Measurements from ENCODE around the gene SPTLC2. TPM values are rescaled to one million over a fixed set of nuclear protein-coding genes. Genes with fewer than 3 reads are reported as not detected.

Gene SPTLC2
- total RNA-seq, 2 donors from 2014 or later, result 22.6 to 25.3 TPM

DNA sequence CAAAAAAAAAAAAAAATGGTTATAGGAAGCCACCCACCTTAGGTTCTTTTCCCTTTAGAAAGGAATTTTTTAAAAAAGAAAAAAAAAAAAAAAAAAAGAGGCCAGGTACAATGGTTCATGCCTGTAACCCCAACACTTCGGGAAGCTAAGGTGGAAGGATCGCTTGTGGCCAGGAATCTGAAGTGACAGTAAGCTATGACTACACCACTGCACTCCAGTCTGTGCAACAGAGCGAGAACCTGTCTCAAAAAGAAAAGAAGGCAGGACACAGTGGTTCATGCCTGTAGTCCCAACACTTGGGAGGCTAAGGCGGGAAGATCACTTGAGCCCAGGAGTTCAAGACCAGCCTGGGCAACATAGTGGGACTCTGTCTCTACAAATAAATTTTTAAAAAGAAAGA is 36.0 kb downstream of the SPTLC2 start:
- no peak for ATAC-seq (ENCODE audit: insufficient number of reproducible peaks, low FRiP score, low read depth)
- Histone ChIP-seq H3K4me3 (peak overlapping the region; percentile 59), H3K9me3 (no peaks in the 10 kb centered on the region), H3K4me1 (ENCODE audit: control insufficient read depth in 1 of 2, low read depth in 2 of 2) (peaks cover 22 to 38% of the 10 kb centered on the region in 2 donors), H3K36me3 (no peaks in the 10 kb centered on the region), H3K27ac (peak overlapping the region in 1 of 2 donors; percentile 5), H3K27me3 (replicated peaks; ENCODE audit: insufficient read depth) (no peaks in the 10 kb centered on the region)
- no peak for DNase-seq (ENCODE audit: low spot score)
- TF ChIP-seq, protein P1, sequence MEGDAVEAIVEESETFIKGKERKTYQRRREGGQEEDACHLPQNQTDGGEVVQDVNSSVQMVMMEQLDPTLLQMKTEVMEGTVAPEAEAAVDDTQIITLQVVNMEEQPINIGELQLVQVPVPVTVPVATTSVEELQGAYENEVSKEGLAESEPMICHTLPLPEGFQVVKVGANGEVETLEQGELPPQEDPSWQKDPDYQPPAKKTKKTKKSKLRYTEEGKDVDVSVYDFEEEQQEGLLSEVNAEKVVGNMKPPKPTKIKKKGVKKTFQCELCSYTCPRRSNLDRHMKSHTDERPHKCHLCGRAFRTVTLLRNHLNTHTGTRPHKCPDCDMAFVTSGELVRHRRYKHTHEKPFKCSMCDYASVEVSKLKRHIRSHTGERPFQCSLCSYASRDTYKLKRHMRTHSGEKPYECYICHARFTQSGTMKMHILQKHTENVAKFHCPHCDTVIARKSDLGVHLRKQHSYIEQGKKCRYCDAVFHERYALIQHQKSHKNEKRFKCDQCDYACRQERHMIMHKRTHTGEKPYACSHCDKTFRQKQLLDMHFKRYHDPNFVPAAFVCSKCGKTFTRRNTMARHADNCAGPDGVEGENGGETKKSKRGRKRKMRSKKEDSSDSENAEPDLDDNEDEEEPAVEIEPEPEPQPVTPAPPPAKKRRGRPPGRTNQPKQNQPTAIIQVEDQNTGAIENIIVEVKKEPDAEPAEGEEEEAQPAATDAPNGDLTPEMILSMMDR (IDR thresholded peaks at IDR 0.05), result no peak

DNA sequence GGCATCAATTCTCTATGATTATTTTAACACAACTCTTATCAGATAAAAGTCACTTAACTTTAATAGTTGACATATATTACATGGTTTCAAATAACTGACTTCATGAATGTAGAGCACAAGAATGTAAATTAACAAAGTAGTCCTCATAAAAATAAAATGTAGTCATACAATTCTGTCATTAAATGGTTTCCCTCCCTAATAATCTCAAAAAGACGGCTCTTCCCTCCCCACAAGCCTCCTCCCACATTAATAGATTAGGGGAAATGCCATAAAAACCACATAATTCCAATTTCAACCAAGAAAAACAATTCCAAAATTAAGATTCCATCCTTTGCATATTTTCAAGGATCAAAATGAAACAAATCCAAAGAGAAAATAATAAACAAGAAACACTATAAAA is 36.7 kb downstream of the SPTLC2 start:
- Histone ChIP-seq H3K27ac (no peak overlapping the region), H3K4me1 (ENCODE audit: control insufficient read depth in 1 of 2, low read depth in 2 of 2) (peaks cover 24 to 41% of the 10 kb centered on the region in 2 donors), H3K9me3 (no peaks in the 10 kb centered on the region), H3K27me3 (replicated peaks; ENCODE audit: insufficient read depth) (no peaks in the 10 kb centered on the region), H3K36me3 (no peaks in the 10 kb centered on the region), H3K4me3 (no peak overlapping the region)
- TF ChIP-seq, protein P1 (IDR thresholded peaks at IDR 0.05), result no peak
- ATAC-seq (ENCODE audit: insufficient number of reproducible peaks, low FRiP score, low read depth) (no peak), DNase-seq (ENCODE audit: low spot score) (no peak)

DNA sequence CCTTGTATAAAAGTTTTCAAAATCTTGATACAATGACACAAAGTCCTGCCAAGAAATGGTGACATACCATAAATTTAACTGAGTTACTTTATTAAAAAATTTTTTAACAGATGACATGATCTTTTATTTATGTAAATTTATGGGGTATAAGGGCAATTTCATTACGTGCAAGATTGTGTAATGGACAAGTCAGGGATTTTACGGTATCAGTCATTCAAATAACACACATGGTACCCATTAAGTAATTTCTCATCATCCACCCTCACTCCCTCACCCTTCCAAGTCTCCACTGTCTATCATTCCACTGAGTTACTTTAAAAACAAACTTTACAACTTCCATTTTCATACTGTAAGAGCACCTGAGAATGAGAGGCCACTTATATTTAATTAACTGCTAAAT is 37.4 kb downstream of the SPTLC2 start:
- TF ChIP-seq, protein P1 (IDR thresholded peaks at IDR 0.05), result no peak
- no peaks in the 10 kb centered on the region for H3K36me3 ChIP-seq
- H3K27me3 ChIP-seq (replicated peaks; ENCODE audit: insufficient read depth), result no peaks in the 10 kb centered on the region

GRCh38 chr14:77574446-77575115 is 41.9 kb downstream of the SPTLC2 start:
- no peaks in the 10 kb centered on the region for H3K9me3 ChIP-seq
- H3K4me3 ChIP-seq, result no peak overlapping the region
- no peaks in the 10 kb centered on the region for H3K36me3 ChIP-seq
- TF ChIP-seq, protein P1 (IDR thresholded peaks at IDR 0.05), result no peak
- no peaks in the 10 kb centered on the region for H3K27me3 ChIP-seq (replicated peaks; ENCODE audit: insufficient read depth)
- DNase-seq (ENCODE audit: low spot score) (no peak), ATAC-seq (ENCODE audit: insufficient number of reproducible peaks, low FRiP score, low read depth) (no peak)
- H3K4me1 ChIP-seq (ENCODE audit: control insufficient read depth in 1 of 2, low read depth in 2 of 2), result peaks cover 6 to 18% of the 10 kb centered on the region in 2 donors
- H3K27ac ChIP-seq, result no peak overlapping the region

More for the DNA sequence above, 37.4 kb downstream of the SPTLC2 start:
- ATAC-seq (ENCODE audit: insufficient number of reproducible peaks, low FRiP score, low read depth) (no peak), DNase-seq (ENCODE audit: low spot score) (no peak)
- H3K9me3 ChIP-seq, result no peaks in the 10 kb centered on the region
- H3K4me1 ChIP-seq (ENCODE audit: control insufficient read depth in 1 of 2, low read depth in 2 of 2), result peaks cover 25 to 45% of the 10 kb centered on the region in 2 donors
- H3K4me3 ChIP-seq, result no peak overlapping the region
- H3K27ac ChIP-seq, result no peak overlapping the region

- peaks cover 4 to 12% of the 10 kb centered on the region in 2 donors for H3K4me1 ChIP-seq (ENCODE audit: control insufficient read depth in 1 of 2, low read depth in 2 of 2)
- H3K4me3 ChIP-seq, result no peak overlapping the region
- TF ChIP-seq, protein P1 (IDR thresholded peaks at IDR 0.05), result no peak
- DNase-seq (ENCODE audit: low spot score) (no peak), ATAC-seq (ENCODE audit: insufficient number of reproducible peaks, low FRiP score, low read depth) (no peak)
- H3K27ac ChIP-seq, result no peak overlapping the region
- no peaks in the 10 kb centered on the region for H3K9me3 ChIP-seq
- no peaks in the 10 kb centered on the region for H3K36me3 ChIP-seq
- H3K27me3 ChIP-seq (replicated peaks; ENCODE audit: insufficient read depth), result no peaks in the 10 kb centered on the region
These were observed 42.5 kb downstream of the SPTLC2 start for GRCh38 chr14:77573964-77574363.
